Thyroid gland (tissue), 4 donors: Measurements from ENCODE around the gene USP21. TPM values are rescaled to one million over a fixed set of nuclear protein-coding genes. Genes with fewer than 3 reads are reported as not detected.

Experiments
- DNase-seq, 2 donors: peaks; one replicate each; pipeline ENCODE4 v3.0.0-alpha.2; 2019
- H3K27ac ChIP-seq, 3 donors: fragments of 200-600 bp; sonication (generic); 1 replicate in 2 of 3; 2 replicates in 1 of 3; pipeline ENCODE4 v1.5.1; 2016 to 2019; ENCODE audit warnings: mild to moderate bottlenecking in 1 of 3, moderate library complexity in 1 of 3
- H3K27me3 ChIP-seq: fragments of 200-600 bp; sonication (generic); one replicate; pipeline ENCODE4 v1.5.1; 2019
- H3K36me3 ChIP-seq, 2 donors: fragments of 200-600 bp; sonication (generic); one replicate each; pipeline ENCODE4 v1.5.1; 2016 to 2019
- H3K4me1 ChIP-seq, 2 donors: fragments of 200-600 bp; sonication (generic); one replicate each; pipeline ENCODE4 v1.5.1; 2017 to 2019
- H3K4me3 ChIP-seq, 3 donors: fragments of 200-600 bp; sonication (generic); replicated peaks in 1 of 3; 1 replicate in 2 of 3; 2 replicates in 1 of 3; pipeline ENCODE4 v1.5.1; 2016; ENCODE audit warnings: mild to moderate bottlenecking in 1 of 3
- H3K9me3 ChIP-seq: fragments of 200-600 bp; sonication (generic); one replicate; pipeline ENCODE4 v1.5.1; 2017
- POLR2A ChIP-seq, 2 donors: fragments of 450-650 bp; IDR thresholded peaks; one replicate each; pipeline ENCODE4 v1.6.1; 2017; ENCODE audit warnings: antibody characterized with exemption in 2 of 2, mild to moderate bottlenecking in 2 of 2, moderate library complexity in 1 of 2
- WGBS, 2 donors: methylation state at CpG; one replicate each; pipeline ENCODE4 v1.1.5; 2017; 5-methylcytosine and 5-hydroxymethylcytosine counted together
- intact Hi-C: fragments of 100-400 bp; cut with DNase I; formaldehyde crosslinking; loops from one replicate; pipeline ENCODE4 v1.15.1; 2023
- total RNA-seq, 4 donors: library from RNA; depleted of rRNA; stranded (reverse); fragments of >200 nt; gene quantifications; one replicate each; pipeline ENCODE4 v1.2.3, GENCODE V29; 2016
- TF ChIP-seq, protein P1 (sequence below), 6 experiments: fragments of 200-600 bp in 3 of 6; fragments of 450-650 bp in 3 of 6; sonication (generic) in 3 of 6; IDR thresholded peaks; one replicate each; pipeline ENCODE4 v1.5.1; 2016 to 2019; ENCODE audit warnings: antibody characterized with exemption in 6 of 6, mild to moderate bottlenecking in 2 of 6, inconsistent platforms in 1 of 6, moderate library complexity in 1 of 6

USP21 gene
- total RNA-seq, 4 donors from 2014 or later, result 21.2 to 27.6 (median 23.0) TPM

DNA sequence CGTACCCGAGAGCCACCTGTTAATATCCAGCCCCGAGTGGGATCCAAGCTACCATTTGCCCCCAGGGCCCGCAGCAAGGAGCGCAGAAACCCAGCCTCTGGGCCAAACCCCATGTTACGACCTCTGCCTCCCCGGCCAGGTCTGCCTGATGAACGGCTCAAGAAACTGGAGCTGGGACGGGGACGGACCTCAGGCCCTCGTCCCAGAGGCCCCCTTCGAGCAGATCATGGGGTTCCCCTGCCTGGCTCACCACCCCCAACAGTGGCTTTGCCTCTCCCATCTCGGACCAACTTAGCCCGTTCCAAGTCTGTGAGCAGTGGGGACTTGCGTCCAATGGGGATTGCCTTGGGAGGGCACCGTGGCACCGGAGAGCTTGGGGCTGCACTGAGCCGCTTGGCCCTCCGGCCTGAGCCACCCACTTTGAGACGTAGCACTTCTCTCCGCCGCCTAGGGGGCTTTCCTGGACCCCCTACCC, 1.4 kb downstream of the USP21 start:
- H3K27me3 ChIP-seq, result no peaks in the 10 kb centered on the region
- H3K4me1 ChIP-seq, result peaks cover 10 to 30% of the 10 kb centered on the region in 2 donors
- WGBS, 2 donors, result 95% methylated on average over 11 to 22 of the region's 22 CpGs
- H3K36me3 ChIP-seq, result peaks cover 3 to 7% of the 10 kb centered on the region in 2 donors
- peak overlapping the region in 1 of 3 donors; percentile 93 for H3K27ac ChIP-seq
- H3K9me3 ChIP-seq, result no peaks in the 10 kb centered on the region
- DNase-seq, result no peak
- intact Hi-C loops, result no loop called here
- TF ChIP-seq POLR2A (IDR thresholded peaks at IDR 0.05), result no peak
- TF ChIP-seq, protein P1, sequence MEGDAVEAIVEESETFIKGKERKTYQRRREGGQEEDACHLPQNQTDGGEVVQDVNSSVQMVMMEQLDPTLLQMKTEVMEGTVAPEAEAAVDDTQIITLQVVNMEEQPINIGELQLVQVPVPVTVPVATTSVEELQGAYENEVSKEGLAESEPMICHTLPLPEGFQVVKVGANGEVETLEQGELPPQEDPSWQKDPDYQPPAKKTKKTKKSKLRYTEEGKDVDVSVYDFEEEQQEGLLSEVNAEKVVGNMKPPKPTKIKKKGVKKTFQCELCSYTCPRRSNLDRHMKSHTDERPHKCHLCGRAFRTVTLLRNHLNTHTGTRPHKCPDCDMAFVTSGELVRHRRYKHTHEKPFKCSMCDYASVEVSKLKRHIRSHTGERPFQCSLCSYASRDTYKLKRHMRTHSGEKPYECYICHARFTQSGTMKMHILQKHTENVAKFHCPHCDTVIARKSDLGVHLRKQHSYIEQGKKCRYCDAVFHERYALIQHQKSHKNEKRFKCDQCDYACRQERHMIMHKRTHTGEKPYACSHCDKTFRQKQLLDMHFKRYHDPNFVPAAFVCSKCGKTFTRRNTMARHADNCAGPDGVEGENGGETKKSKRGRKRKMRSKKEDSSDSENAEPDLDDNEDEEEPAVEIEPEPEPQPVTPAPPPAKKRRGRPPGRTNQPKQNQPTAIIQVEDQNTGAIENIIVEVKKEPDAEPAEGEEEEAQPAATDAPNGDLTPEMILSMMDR (IDR thresholded peaks at IDR 0.05), result no peak
- H3K4me3 ChIP-seq, result no peak overlapping the region

DNA sequence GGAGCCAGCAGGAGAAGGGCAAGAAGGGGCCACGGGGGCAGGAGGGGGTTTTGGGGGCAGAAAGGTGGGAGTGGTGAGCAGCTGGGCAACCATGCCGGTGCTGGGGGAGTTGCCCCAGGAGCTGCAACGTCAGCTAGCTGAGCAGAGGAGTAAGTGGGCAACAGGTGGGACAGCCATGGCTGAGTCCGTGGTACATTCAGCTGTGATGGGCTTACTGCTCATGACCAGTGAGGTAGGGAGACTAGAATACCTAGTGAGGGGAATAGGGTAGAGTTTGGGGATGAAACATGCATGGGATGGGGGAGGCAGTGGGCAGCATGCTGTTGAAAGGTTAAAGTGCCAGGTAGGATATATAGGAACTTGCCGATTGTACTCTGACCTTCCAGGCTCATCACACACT, 2.4 kb downstream of the USP21 start:
- no peak overlapping the region for H3K4me3 ChIP-seq
- peaks cover 3 to 7% of the 10 kb centered on the region in 2 donors for H3K36me3 ChIP-seq
- no peaks in the 10 kb centered on the region for H3K9me3 ChIP-seq
- 89 to 91% methylated on average over 5 of the region's 5 CpGs for WGBS, 2 donors
- H3K27me3 ChIP-seq, result no peaks in the 10 kb centered on the region
- TF ChIP-seq, protein P1 (IDR thresholded peaks at IDR 0.05), result no peak
- TF ChIP-seq POLR2A (IDR thresholded peaks at IDR 0.05), result no peak
- peaks cover 11 to 30% of the 10 kb centered on the region in 2 donors for H3K4me1 ChIP-seq
- H3K27ac ChIP-seq, result no peak overlapping the region
- no peak for DNase-seq
- intact Hi-C loops, result no loop called here

DNA sequence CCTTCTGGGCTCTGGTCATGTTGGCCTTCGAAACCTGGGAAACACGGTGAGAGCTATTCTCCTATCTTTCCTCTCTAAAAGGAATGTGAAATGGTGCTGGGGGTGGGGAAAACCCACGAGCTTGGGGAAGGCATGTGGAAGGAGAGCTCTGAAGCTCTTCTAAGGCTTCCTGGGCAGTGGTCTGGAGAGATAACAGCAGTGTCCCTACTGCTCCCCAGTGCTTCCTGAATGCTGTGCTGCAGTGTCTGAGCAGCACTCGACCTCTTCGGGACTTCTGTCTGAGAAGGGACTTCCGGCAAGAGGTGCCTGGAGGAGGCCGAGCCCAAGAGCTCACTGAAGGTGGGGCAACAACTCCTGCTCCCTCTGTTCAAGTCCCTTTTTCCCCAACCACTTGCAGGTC, 2.8 kb downstream of the USP21 start:
- intact Hi-C loops, result no loop called here
- no peaks in the 10 kb centered on the region for H3K9me3 ChIP-seq
- 83 to 86% methylated on average over 7 of the region's 7 CpGs for WGBS, 2 donors
- H3K4me1 ChIP-seq, result peaks cover 15 to 32% of the 10 kb centered on the region in 2 donors
- TF ChIP-seq POLR2A (IDR thresholded peaks at IDR 0.05), result no peak
- TF ChIP-seq, protein P1 (IDR thresholded peaks at IDR 0.05), result no peak
- DNase-seq, result no peak
- no peaks in the 10 kb centered on the region for H3K27me3 ChIP-seq
- H3K36me3 ChIP-seq, result peaks cover 3 to 7% of the 10 kb centered on the region in 2 donors
- no peak overlapping the region for H3K27ac ChIP-seq
- no peak overlapping the region for H3K4me3 ChIP-seq

DNA sequence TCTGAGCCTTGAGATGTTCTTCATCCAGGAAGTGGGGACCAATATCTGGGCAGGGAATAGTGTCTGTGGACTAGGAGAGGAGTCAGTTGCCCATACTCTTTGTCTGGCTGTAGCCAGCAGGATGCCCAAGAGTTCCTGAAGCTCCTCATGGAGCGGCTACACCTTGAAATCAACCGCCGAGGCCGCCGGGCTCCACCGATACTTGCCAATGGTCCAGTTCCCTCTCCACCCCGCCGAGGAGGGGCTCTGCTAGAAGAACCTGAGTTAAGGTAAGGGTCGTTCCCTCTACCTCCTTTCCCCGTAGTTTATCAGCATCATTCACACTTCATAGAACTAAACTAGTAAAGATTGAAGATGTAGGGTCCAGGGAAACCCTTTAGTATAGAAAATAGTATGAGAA, 3.5 kb downstream of the USP21 start:
- TF ChIP-seq, protein P1 (IDR thresholded peaks at IDR 0.05), result no peak
- TF ChIP-seq POLR2A (IDR thresholded peaks at IDR 0.05), result no peak
- Histone ChIP-seq H3K36me3 (peaks cover 0 to 5% of the 10 kb centered on the region in 2 donors), H3K9me3 (no peaks in the 10 kb centered on the region), H3K27me3 (no peaks in the 10 kb centered on the region), H3K4me3 (no peak overlapping the region), H3K27ac (no peak overlapping the region), H3K4me1 (peaks cover 18 to 35% of the 10 kb centered on the region in 2 donors)
- intact Hi-C loops, result no loop called here
- no peak for DNase-seq
- 93 to 95% methylated on average over 10 of the region's 10 CpGs for WGBS, 2 donors

DNA sequence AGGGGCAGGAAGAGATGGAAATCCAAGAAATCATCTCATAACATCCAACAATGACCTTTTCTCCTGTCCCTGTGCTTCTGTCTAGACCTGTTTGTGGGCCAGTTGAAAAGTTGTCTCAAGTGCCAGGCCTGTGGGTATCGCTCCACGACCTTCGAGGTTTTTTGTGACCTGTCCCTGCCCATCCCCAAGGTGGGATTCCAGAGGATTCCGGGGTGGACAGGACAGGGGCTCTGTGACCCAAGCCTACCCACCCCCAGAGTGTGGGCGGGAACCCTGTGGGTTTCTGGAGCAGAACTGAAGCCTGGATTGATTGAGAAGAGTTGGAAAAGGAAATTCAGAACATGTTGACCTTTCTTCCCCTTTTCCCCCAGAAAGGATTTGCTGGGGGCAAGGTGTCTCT, 4.5 kb downstream of the USP21 start:
- no peak for TF ChIP-seq POLR2A (IDR thresholded peaks at IDR 0.05)
- TF ChIP-seq, protein P1 (IDR thresholded peaks at IDR 0.05), result no peak
- no peak for DNase-seq
- H3K27me3 ChIP-seq, result no peaks in the 10 kb centered on the region
- peaks cover 0 to 5% of the 10 kb centered on the region in 2 donors for H3K36me3 ChIP-seq
- H3K4me1 ChIP-seq, result peaks cover 18 to 34% of the 10 kb centered on the region in 2 donors
- intact Hi-C loops, result no loop called here
- no peaks in the 10 kb centered on the region for H3K9me3 ChIP-seq
- no peak overlapping the region for H3K4me3 ChIP-seq
- WGBS, 2 donors, result 91 to 92% methylated on average over 4 to 5 of the region's 5 CpGs
- H3K27ac ChIP-seq, result no peak overlapping the region
